ENCODE data around the gene SMG6.

DNA sequence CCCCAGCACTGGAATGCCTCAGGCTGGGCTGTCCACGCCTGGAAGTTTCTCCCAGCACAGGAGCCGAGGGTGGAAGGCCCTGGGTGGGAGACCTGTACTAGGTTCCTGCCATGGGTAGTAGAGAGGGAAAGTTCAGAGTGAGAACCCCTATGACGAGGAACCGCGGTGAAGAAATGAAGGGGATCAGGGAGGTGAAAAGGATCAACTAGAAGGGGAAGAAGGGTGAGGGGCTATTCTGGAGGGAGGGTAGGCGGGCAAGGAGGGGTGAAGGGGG, 243.3 kb downstream of the SMG6 start:
- TF ChIP-seq, protein P1, sequence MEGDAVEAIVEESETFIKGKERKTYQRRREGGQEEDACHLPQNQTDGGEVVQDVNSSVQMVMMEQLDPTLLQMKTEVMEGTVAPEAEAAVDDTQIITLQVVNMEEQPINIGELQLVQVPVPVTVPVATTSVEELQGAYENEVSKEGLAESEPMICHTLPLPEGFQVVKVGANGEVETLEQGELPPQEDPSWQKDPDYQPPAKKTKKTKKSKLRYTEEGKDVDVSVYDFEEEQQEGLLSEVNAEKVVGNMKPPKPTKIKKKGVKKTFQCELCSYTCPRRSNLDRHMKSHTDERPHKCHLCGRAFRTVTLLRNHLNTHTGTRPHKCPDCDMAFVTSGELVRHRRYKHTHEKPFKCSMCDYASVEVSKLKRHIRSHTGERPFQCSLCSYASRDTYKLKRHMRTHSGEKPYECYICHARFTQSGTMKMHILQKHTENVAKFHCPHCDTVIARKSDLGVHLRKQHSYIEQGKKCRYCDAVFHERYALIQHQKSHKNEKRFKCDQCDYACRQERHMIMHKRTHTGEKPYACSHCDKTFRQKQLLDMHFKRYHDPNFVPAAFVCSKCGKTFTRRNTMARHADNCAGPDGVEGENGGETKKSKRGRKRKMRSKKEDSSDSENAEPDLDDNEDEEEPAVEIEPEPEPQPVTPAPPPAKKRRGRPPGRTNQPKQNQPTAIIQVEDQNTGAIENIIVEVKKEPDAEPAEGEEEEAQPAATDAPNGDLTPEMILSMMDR (IDR thresholded peaks at IDR 0.05), result no peak
- TF ChIP-seq POLR2A (IDR thresholded peaks at IDR 0.05), result no peak
